Psoas muscle (tissue), 8 donors: ENCODE results near the gene SCUBE3. TPM values are rescaled to one million over a fixed set of nuclear protein-coding genes. Genes with fewer than 3 reads are reported as not detected.

Source experiments
- ATAC-seq, 4 donors: fragments of 200-7000 bp; cut with Tn5 transposase; one replicate each; pipeline ENCODE4 v1.9.1; 2020; ENCODE audit warnings: moderate library complexity in 3 of 4, mild to moderate bottlenecking in 2 of 4
- DNase-seq, 2 donors: peaks; one replicate each; pipeline ENCODE4 v3.0.0-alpha.2; 2020
- H3K27ac ChIP-seq: fragments of 200-600 bp; one replicate; pipeline ENCODE4 v1.8.0; 2022
- H3K27me3 ChIP-seq, 3 donors: fragments of 200-600 bp in 1 of 3; one replicate each; pipeline versions ENCODE4 v1.6.1 to v1.8.0; 2013 to 2022; ENCODE audit warnings: low read length in 2 of 3, mild to moderate bottlenecking in 2 of 3, moderate library complexity in 1 of 3; ENCODE audit not compliant: insufficient read depth in 3 of 3
- H3K36me3 ChIP-seq, 2 donors: fragments of 200-600 bp in 1 of 2; one replicate each; pipeline versions ENCODE4 v1.6.1 to v1.8.0; 2013 to 2022; ENCODE audit warnings: low read depth in 1 of 2, mild to moderate bottlenecking in 1 of 2, moderate library complexity in 1 of 2; ENCODE audit not compliant: insufficient read depth in 1 of 2
- H3K4me1 ChIP-seq: fragments of 200-600 bp; one replicate; pipeline ENCODE4 v1.8.0; 2022
- H3K4me3 ChIP-seq: fragments of 200-600 bp; one replicate; pipeline ENCODE4 v1.8.0; 2022; ENCODE audit warnings: mild to moderate bottlenecking
- H3K9me3 ChIP-seq: fragments of 200-600 bp; one replicate; pipeline ENCODE4 v1.8.0; 2022
- WGBS, 3 donors: extraction: QIAGEN DNeasy Blood & Tissue Kit; methylation state at CpG; one replicate each; pipeline versions ENCODE4 v1.1.6 to v1.1.7; 2013; 5-methylcytosine and 5-hydroxymethylcytosine counted together
- intact Hi-C, 2 donors: fragments of 100-400 bp; cut with DNase I; formaldehyde crosslinking; loops; one replicate each; pipeline versions ENCODE4 v1.11.0 to v1.14.2; 2022
- polyA plus RNA-seq, 3 donors: library from polyadenylated mRNA; stranded (reverse); fragments of 200-250 nt; gene quantifications; one replicate each; pipeline ENCODE4 v1.2.3, GENCODE V29; 2013
- total RNA-seq, 4 donors: library from RNA; stranded (reverse); fragmentation: NEBNext Ultra II Directional in 2 of 4; extraction: Animal tissue kit (Norgen Biotek cat#: 25700) in 2 of 4; gene quantifications; one replicate each; pipeline versions ENCODE4 v1.2.1 to v1.2.4, GENCODE V29; 2021 to 2023
- TF ChIP-seq, protein P1 (sequence below): fragments of 200-600 bp; IDR thresholded peaks from one replicate; pipeline ENCODE4 v1.8.0; 2022; ENCODE audit warnings: antibody characterized with exemption
- donor health status: healthy with polysubstance abuse.
- donor health status: DM: no; HTN: no; CAD: no; lungs with moderate emphysema.
- donor health status: Bipolar disorder and iron deficiency.
- donor health status: healthy.
- donor health status: DM: yes; HTN: yes; CAD: no.
- donor health status: DM: no; HTN: no; CAD: no.
- donor health status: DM: no; HTN: no; CAD: no.
- donor health status: DM: yes; HTN: yes; CAD: no.

SCUBE3 gene
- total and polyA plus RNA-seq, 7 donors = 0.01 to 0.21 (median 0.04) TPM; not detected in 2

DNA sequence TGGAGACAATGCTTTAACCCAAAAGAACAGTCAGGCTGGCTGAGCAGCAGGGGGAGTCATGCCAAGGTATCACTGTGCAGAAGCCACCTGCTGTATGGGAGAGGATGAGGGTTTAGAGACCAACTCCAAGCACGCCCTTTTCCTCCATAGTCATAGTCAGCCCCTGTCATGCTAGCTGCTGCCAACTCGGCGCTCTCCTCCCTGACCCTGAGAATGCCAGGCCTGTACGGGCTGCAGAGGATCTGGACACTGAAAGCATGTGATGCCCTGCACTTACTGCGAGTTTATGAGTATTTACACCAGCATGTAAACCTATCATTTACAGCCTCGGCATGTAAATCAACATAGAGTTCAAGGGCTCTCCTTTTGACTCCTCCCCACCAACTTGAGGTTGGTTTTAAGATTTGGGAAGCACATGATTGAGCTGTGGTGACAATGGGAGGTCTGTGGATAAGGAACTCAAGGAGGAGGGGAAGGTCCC is 11.7 kb upstream of the SCUBE3 start:
- ATAC-seq (no peak), DNase-seq (no peak)
- Histone ChIP-seq H3K36me3 (no peaks in the 10 kb centered on the region), H3K4me3 (no peak overlapping the region), H3K9me3 (no peaks in the 10 kb centered on the region), H3K4me1 (no peaks in the 10 kb centered on the region), H3K27ac (no peak overlapping the region), H3K27me3 (peaks cover 0 to 11% (median 4%) of the 10 kb centered on the region in 3 donors)
- intact Hi-C loops = loop anchor here in 1 of 2 donors (5.0 kb wide), 1 partner anchor 215 kb away; no protein-coding TSS in a partner anchor
- WGBS, 3 donors = 72 to 81% (median 78%) methylated on average over 6 of the region's 6 CpGs
- TF ChIP-seq, protein P1, sequence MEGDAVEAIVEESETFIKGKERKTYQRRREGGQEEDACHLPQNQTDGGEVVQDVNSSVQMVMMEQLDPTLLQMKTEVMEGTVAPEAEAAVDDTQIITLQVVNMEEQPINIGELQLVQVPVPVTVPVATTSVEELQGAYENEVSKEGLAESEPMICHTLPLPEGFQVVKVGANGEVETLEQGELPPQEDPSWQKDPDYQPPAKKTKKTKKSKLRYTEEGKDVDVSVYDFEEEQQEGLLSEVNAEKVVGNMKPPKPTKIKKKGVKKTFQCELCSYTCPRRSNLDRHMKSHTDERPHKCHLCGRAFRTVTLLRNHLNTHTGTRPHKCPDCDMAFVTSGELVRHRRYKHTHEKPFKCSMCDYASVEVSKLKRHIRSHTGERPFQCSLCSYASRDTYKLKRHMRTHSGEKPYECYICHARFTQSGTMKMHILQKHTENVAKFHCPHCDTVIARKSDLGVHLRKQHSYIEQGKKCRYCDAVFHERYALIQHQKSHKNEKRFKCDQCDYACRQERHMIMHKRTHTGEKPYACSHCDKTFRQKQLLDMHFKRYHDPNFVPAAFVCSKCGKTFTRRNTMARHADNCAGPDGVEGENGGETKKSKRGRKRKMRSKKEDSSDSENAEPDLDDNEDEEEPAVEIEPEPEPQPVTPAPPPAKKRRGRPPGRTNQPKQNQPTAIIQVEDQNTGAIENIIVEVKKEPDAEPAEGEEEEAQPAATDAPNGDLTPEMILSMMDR = no peak

- Histone ChIP-seq H3K27ac (no peak overlapping the region), H3K36me3 (no peaks in the 10 kb centered on the region), H3K9me3 (no peaks in the 10 kb centered on the region), H3K4me3 (no peak overlapping the region), H3K4me1 (no peaks in the 10 kb centered on the region), H3K27me3 (peaks cover 0 to 17% (median 6%) of the 10 kb centered on the region in 3 donors)
- no peak for DNase-seq
- no peak for ATAC-seq
- WGBS, 3 donors = 68 to 75% (median 71%) methylated on average over 7 of the region's 7 CpGs
- intact Hi-C loops = loop anchor here in 1 of 2 donors (5.0 kb wide), 1 partner anchor 216 kb away; no protein-coding TSS in a partner anchor
- TF ChIP-seq, protein P1 = no peak
Measured at GRCh38 chr6:35203152-35203670, 10.5 kb upstream of the SCUBE3 start.

GRCh38 chr6:35203680-35204079 is 10.1 kb upstream of the SCUBE3 start:
- ATAC-seq (no peak), DNase-seq (no peak)
- Histone ChIP-seq H3K4me3 (no peak overlapping the region), H3K4me1 (no peaks in the 10 kb centered on the region), H3K27me3 (peaks cover 0 to 19% (median 6%) of the 10 kb centered on the region in 3 donors), H3K27ac (no peak overlapping the region), H3K9me3 (no peaks in the 10 kb centered on the region), H3K36me3 (no peaks in the 10 kb centered on the region)
- intact Hi-C loops = loop anchor here in 1 of 2 donors (5.0 kb wide), 1 partner anchor 216 kb away; no protein-coding TSS in a partner anchor
- TF ChIP-seq, protein P1 = no peak
- 30 to 35% (median 34%) methylated on average over 2 of the region's 2 CpGs for WGBS, 3 donors

DNA sequence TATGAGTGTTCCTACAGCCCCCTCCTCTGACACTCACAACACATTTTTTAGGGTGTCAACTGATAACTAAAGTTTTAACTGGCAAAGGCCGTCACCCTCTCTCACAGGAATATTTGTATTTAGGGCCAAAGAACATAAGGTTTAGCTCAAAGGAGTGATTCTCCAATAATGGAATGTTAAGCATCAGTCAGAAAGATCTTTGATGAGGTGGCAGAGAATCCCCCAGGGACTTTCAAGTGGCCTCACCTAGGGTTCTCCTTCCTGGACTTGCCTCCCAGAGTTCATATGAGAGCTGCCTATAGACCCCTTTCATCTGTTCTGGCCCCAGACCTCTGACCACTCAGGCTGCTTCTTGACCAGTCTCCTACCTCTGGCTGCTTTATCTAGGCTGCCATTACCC is 7.4 kb upstream of the SCUBE3 start:
- Histone ChIP-seq H3K36me3 (no peaks in the 10 kb centered on the region), H3K4me3 (no peak overlapping the region), H3K27ac (no peak overlapping the region), H3K27me3 (peaks cover 0 to 36% (median 6%) of the 10 kb centered on the region in 3 donors), H3K9me3 (no peaks in the 10 kb centered on the region), H3K4me1 (no peaks in the 10 kb centered on the region)
- TF ChIP-seq, protein P1 = no peak
- DNase-seq = no peak
- intact Hi-C loops = loop anchor here in 1 of 2 donors (5.0 kb wide), 1 partner anchor 64 kb away; the partner anchor contains the start of gene TCP11
- no peak for ATAC-seq
- 80 to 95% (median 92%) methylated on average over 1 of the region's 1 CpG for WGBS, 3 donors
